Mucosa of descending colon (tissue), 3 donors: Measurements from ENCODE around the gene TSPEAR. TPM values are rescaled to one million over a fixed set of nuclear protein-coding genes. Genes with fewer than 3 reads are reported as not detected.

Source experiments
- ATAC-seq: fragments of 200-7000 bp; cut with Tn5 transposase; one replicate; pipeline ENCODE4 v1.9.1; 2020; ENCODE audit warnings: mild to moderate bottlenecking, moderate library complexity
- DNase-seq, 3 donors: peaks; one replicate each; pipeline ENCODE4 v3.0.0-alpha.2; 2020
- H3K36me3 ChIP-seq: fragments of 200-600 bp; one replicate; pipeline ENCODE4 v1.8.0; 2021; ENCODE audit warnings: low read depth, mild to moderate bottlenecking
- H3K4me1 ChIP-seq: fragments of 200-600 bp; one replicate; pipeline ENCODE4 v1.8.0; 2021; ENCODE audit warnings: low read depth, mild to moderate bottlenecking
- H3K4me3 ChIP-seq: fragments of 200-600 bp; one replicate; pipeline ENCODE4 v1.8.0; 2021; ENCODE audit warnings: mild to moderate bottlenecking
- H3K9me3 ChIP-seq: fragments of 200-600 bp; one replicate; pipeline ENCODE4 v1.8.0; 2021; ENCODE audit warnings: mild to moderate bottlenecking
- intact Hi-C, 2 donors: fragments of 100-400 bp; cut with DNase I in 1 of 2; cut with micrococcal nuclease in 1 of 2; formaldehyde crosslinking; loops; one replicate each; pipeline versions ENCODE4 v1.11.0 to v1.11.1; 2022; cut with DNase I, micrococcal nuclease
- total RNA-seq, 3 donors: library from RNA; stranded (reverse); fragmentation: NEBNext Ultra II Directional in 2 of 3; extraction: Animal tissue kit (Norgen Biotek cat#: 25700) in 2 of 3; gene quantifications; one replicate each; pipeline versions ENCODE4 v1.2.1 to v1.2.4, GENCODE V29; 2021 to 2023
- TF ChIP-seq, protein P1 (sequence below): fragments of 200-600 bp; IDR thresholded peaks from one replicate; pipeline ENCODE4 v1.8.0; 2022; ENCODE audit warnings: antibody characterized with exemption, mild to moderate bottlenecking
- donor health status: DM: no; HTN: no; CAD: no; lungs with moderate emphysema.
- donor health status: DM: no; HTN: no; CAD: no.
- donor health status: DM: no; HTN: yes; CAD: no.

The TSPEAR gene
- total RNA-seq, 3 donors from 2014 or later = 0.28 TPM; not detected in 2

DNA sequence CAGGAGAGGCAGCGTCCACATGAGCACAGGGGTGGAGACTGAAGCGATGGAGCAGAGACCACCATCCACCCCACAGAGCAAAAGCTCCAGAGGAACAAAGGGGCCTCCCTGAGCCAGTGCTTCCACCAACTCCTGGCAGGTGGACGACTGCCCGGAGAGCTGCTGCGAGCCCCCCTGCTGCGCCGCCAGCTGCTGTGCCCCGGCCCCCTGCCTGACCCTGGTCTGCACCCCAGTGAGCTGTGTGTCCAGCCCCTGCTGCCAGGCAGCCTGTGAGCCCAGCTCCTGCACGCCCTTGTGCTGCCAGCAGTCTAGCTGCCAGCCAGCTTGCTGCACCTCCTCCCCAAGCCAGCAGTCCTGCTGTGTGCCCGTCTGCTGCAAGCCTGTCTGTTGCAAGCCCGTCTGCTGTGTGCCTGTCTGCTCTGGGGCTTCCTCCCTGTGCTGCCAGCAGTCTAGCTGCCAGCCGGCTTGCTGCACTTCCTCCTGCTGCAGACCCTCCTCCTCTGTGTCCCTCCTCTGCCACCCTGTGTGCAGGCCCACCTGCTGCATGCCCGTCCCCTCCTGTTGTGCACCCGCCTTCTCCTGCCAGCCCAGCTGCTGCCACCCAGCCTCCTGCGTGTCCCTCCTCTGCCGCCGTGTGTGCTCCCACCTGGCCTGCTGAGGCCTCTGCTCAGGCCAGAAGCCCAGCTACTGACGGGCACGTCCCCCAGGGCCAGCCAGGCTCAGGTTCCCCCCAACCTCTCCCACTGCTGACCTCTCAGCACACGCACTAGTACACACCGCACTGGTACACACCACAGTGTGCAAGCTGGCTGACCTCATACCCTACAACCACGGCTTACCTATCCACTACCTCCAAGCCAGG is 9.0 kb downstream of the TSPEAR start:
- ATAC-seq = no peak
- TF ChIP-seq, protein P1, sequence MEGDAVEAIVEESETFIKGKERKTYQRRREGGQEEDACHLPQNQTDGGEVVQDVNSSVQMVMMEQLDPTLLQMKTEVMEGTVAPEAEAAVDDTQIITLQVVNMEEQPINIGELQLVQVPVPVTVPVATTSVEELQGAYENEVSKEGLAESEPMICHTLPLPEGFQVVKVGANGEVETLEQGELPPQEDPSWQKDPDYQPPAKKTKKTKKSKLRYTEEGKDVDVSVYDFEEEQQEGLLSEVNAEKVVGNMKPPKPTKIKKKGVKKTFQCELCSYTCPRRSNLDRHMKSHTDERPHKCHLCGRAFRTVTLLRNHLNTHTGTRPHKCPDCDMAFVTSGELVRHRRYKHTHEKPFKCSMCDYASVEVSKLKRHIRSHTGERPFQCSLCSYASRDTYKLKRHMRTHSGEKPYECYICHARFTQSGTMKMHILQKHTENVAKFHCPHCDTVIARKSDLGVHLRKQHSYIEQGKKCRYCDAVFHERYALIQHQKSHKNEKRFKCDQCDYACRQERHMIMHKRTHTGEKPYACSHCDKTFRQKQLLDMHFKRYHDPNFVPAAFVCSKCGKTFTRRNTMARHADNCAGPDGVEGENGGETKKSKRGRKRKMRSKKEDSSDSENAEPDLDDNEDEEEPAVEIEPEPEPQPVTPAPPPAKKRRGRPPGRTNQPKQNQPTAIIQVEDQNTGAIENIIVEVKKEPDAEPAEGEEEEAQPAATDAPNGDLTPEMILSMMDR = no peak

DNA sequence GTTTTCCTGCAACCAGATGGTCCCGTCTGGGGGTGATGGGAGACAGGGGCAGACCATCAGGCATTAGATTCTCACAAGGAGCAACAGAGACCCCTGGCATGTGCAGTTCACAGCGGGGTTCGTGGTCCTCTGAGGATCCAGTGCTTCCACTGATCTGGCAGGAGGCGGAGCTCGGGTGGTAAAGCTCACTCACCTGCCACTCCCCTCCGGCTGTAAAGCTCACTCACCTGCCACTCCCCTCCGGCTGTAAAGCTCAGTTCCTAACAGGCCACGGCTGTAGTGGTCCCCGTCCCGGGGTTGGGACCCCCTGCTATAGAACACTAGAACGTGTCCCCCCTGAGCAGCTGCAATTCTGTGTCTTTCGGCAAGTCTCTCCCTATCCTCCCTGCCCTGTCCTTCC is 9.8 kb downstream of the TSPEAR start:
- intact Hi-C loops = no loop called here
- Histone ChIP-seq H3K4me1 (peaks cover 2% of the 10 kb centered on the region), H3K9me3 (no peaks in the 10 kb centered on the region), H3K36me3 (no peaks in the 10 kb centered on the region), H3K4me3 (no peak overlapping the region)
- TF ChIP-seq, protein P1 = no peak
- DNase-seq (peak in 2 of 3 donors; percentile 18 to 69), ATAC-seq (peak; percentile 60)

More for the DNA sequence above, 9.0 kb downstream of the TSPEAR start:
- intact Hi-C loops = no loop called here
- Histone ChIP-seq H3K36me3 (no peaks in the 10 kb centered on the region), H3K4me3 (no peak overlapping the region), H3K4me1 (peaks cover 2% of the 10 kb centered on the region), H3K9me3 (no peaks in the 10 kb centered on the region)
- no peak for DNase-seq

DNA sequence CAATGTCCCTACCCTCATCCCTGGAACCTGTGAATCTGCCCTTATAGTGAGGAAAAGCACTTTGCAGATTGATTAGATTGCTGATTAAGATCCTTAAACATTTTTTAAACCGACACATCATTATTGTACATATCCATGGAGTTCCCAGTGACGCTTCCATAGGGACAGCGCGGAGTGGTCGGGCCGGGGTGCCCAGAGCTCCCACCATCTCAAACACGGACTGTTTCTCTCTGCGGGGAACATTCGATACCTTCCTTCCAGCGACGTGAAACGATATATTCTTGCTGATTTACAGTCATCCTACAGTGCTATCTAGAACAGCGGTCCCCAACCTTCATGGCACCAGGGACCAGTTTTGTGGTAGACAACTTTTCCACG is 10.4 kb downstream of the TSPEAR start:
- intact Hi-C loops = no loop called here
- Histone ChIP-seq H3K4me1 (peaks cover 2% of the 10 kb centered on the region), H3K4me3 (no peak overlapping the region), H3K36me3 (no peaks in the 10 kb centered on the region), H3K9me3 (no peaks in the 10 kb centered on the region)
- TF ChIP-seq, protein P1 = no peak
- ATAC-seq (no peak), DNase-seq (no peak)

DNA sequence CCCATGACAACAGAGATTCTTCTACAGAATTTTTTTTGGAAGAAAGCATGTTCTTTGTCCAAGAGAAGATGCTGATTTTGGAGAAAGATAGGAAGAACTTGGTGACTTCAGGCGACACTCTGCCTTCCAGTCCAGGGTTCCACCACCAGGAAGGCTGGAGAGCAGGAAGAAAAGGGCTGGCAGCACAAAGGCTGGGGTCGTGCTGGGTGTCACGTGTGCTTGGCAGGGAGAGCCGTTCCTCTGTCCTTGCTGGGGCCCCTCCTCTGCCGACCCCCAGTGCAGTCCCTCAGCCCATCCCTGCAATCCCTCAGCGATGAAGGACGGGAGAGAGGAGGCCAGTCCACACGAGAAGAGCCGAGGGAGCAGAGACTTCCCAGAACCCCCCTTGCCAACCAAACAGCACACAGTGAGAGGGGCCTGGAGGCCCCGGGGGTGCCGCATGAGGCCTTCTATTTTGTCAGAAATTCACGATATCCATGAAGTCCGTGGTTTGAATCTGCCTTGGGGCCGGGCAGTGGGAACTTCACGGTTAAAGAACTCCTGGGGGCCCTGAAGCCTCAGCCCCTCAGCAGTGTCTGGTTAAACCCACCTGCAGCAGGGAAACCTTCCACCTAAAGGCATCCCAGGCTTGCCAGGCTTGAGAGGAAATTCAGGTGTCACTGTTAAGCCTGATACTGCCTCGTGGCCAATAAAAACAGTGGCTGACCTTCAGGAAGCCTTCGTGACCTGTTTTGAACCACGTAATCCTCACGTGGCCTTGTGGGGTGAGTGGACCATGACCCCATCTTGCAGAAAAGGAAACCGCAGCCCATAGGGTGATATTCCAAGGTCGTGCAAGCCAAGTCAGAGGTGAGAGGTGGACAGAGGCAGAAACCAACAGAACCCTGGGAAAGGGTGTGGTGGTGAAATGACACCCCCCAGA is 11.0 kb downstream of the TSPEAR start:
- intact Hi-C loops = no loop called here
- Histone ChIP-seq H3K4me3 (no peak overlapping the region), H3K9me3 (no peaks in the 10 kb centered on the region), H3K36me3 (no peaks in the 10 kb centered on the region), H3K4me1 (peaks cover 2% of the 10 kb centered on the region)
- DNase-seq = no peak
- ATAC-seq = no peak
- TF ChIP-seq, protein P1 = no peak

DNA sequence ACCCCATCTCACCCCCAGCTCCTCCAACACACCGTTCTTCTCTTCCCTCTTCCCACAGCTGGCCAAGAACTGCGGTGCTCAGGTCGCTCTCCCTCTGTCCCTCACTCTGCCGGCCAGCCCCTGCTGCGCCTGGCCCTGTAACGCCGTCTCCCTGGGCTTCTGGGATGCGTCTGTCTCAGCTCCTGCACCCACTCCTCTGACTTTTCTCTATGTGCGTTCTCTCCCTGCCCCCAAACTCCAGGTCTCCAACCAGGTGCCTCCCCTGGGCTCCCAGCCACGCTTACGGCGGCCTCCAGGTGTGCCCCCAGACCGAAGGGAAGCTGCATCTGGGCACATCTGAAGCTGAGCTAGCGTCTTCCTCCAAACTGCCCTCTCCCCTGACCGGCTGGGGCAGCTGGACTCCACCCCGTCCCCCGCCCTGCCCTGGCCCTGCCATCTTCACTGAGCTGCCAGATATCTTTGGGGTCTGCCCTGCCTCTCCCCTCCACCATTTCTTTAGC is 11.8 kb downstream of the TSPEAR start:
- intact Hi-C loops = no loop called here
- H3K9me3 ChIP-seq = no peaks in the 10 kb centered on the region
- no peaks in the 10 kb centered on the region for H3K36me3 ChIP-seq
- DNase-seq (no peak), ATAC-seq (no peak)
- H3K4me3 ChIP-seq = no peak overlapping the region
- TF ChIP-seq, protein P1 = no peak
- H3K4me1 ChIP-seq = peaks cover 2% of the 10 kb centered on the region
